ENCODE measurements around the gene PDXK.

The PDXK gene

DNA sequence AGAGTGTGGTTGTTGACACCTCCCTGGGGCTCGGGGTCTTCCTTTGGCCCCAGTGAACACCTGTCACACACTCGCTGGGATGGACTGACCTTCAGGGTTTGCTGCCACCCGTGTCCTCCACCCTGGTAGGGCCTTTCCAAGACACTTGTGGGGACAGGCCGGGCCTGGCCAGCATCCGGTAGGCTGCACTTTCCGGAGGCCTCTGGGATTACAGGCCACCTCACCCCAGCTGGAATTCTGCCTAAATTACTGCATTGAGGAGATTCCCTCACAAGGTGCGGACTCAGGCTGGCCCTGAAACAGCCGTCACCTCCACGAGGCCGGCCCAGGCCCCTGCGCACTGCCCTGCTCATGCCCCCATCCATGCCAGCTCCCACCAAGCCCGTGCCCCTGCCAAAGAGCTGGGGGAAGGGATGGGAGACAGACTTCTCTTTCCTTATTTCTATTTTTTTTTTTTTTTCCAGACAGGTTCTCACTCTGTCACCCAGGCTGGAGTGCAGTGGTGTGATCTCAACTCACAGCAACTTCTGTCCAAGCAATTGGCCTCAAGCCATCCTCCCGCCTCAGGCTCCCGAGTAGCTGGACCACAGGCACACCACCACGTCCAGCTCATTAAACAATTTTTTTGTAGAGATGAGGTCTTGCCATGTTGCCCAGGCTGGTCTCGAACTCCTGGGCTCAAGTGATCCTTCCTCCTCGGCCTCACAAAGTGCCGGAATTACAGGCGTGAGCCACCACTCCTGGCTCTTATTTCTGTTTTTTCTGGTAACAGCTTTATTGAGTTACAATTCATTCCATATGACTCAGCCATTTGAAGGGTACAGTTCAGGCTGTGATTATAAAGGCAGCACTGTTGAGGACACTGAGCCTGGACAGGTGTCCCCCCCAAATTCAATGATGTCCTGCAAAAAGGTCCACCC, 45.9 kb downstream of the PDXK start:
- no peak for DNase-seq

DNA sequence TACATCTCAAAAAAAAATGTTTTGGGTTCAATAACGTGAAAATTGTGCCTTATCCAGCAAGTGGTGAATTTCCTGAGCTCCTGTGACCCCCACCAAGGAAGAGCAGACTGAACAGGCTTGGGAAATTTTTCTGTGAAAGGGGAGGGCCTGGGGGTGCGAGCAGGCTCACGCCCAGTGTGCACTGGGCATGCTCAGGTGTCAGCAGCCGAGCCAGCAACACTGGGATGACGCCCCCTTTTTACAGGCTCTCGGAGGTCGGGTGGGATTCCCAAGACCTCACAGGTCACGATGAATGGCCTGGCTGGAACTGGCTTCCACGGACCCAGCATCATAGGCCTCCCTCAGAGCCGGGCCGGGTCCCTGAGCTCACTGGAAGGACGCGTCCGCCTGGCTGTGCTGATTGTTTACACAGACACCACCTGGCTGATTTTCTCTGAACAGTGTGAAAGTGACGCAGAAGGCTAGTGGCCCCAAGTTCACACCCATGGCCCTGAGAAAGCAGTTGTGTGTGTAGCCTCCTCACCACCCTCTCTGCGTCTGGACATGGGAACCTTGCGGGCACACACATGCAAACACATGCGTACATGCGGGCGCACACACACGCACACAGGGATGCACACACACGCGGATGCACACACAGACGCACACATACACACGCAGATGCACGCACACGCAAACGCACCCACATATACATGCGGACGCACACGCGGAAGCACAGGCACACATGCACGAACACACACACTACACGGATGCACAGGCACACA, 48.0 kb downstream of the PDXK start:
- DNase-seq: no peak

DNA sequence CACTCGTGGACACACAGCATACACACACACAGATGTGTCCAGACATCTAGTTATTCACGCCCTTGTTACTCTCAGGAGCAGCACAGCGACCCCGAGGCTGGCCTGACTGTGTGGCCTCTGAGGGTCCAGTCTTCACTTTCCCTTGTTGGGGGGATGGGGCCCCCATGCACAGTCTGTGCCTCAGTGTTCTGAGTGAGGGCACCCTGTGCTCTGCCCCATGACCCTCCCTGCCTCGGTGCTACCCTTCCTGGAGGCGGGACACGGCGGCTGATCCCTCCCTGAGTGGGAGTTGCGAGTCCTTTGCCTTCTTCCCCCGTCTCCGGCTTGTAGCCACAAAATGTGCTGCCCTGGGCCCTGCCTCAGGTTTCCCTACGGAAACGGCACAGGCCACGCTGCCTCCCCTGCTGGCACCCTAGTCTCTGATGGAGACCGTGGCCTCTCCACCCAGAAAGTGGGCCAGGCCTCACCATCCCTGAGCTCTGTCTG, 48.6 kb downstream of the PDXK start:
- no peak for DNase-seq

DNA sequence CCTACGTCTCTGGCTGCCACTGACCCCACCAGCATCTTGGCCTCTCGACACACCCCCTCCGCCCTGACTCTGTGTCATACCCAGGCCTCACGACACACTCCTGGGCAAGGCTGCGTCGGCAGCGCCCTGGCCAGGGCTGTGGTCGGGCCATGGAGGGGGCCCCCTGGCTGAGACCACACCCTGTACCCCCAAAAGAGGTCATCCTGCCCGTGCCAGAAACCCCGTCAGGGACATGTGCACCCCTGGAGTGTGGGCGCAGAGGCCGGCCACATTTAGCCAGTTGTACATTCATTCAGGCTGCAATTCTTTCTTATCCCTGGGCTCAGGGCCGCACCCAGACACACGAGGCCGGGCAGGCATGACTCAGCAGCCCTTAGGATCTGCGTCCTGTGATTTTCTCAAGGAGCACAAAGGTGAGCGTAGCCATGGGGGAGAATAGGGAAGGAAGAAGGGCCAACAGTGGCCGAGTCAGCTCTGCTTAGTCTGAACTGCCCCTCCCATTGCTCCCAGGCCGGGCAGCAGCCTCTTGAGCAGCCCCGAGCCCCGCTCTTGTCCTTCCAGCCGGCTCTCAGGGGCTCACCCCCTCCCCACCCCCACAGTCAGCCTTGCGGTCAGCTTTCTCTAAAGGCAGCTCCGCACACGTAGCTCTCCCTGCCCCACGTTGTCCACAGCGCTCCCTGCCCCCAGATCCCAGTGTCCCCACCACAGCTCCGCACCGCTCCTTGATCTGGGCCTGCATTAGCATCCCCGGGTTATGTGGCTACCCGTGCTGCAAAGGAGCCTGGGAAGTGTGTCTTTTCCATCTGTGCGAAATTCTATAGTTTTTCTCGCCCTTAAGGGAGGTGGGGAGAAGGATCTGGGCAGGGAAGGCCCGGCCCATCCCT, 49.3 kb downstream of the PDXK start:
- DNase-seq: peak; percentile 34

DNA sequence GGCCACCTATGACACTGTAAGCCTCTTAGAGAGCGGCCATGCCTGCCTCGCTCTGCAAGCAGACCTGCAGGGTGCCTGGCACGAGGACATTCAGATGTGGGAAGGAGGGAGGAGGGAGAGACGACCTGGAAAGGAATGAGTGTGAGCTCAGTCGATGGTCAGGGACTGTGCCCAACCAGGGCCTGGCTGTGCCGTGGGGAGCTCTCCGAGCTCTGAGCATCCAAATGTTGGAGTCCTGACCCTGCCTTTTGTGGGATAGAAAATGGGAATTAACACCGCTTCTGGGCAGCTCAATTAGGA, 49.9 kb downstream of the PDXK start:
- no peak for DNase-seq

DNA sequence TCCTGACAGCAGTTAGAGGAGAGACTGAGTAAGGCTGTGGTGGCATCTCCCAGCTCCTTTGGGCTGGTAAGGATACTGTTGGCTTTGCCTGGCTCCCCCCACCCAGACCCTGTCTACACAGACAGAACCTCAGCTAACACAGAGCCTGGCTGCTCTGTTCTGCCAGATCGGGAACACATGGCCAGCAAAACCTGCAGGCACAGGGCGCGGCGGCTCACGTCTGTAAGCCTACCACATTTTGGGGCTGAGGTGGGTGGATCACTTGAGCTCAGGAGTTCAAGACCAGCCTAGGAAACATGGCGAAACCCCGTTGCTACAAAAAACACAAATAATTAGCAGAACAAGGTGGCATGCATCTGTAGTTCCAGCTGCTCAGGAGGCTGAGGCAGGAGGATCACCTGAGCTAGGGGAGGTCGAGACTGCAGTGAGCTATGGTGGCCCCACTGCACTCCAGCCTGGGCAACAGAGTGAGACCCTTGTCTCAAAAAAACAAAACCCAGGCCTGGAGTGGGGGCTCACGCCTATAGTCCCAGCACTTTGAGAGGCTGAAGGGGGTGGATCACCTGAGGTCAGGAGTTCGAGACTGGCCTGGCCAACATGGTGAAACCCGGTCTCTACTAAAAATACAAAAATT, 50.5 kb downstream of the PDXK start:
- DNase-seq: no peak

DNA sequence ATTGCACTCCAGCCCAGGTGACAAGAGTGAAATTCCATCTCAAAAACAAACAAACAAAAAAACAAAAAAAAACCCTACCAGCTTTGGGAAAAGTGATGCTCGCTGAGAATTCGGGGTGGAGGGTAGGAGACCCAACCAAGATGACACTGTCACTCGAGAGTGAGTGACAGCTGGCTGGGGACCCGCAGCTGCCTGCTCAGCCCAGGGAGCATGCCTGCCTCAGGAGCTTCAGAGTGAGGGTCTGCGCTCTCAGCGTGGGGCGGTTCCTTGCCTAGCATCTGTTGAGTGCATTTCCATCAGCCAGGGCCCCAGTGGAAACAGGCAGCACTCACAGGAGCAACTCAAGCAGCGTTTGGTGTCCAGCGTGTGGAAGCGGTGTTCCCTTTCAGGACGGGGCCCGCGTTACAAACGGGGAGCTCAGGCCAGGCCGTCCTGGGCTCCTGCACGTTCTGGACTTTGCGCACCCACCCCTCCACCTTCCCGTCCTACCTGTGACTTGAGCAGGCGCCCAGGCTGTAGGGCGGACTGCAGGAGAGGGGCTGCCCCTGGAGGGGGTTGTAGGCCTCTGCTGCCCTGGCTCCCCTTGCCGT, 51.2 kb downstream of the PDXK start:
- no peak for DNase-seq

DNA sequence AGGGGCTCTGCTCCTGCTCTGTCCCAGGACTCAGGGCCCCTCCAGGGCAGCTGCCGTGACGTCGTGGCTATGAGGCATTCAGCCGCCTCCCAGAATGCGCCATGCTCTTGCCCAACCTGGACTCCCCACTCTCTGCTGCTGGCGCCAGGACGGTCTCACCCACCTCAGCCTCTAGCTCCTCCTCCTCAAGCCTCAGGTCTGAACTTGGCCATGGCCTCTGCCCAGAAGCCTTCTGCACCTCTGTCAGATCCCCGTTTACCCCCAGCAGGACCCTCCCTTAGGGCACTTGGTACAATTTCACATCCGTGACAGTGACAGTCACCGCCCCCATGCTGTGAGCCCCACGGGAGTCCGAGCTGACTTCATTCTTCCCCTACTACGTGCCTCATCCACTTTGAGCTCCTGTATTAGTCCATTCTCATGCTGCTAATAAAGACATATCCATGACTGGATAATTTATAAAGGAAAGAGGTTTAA, 52.3 kb downstream of the PDXK start:
- DNase-seq: no peak

DNA sequence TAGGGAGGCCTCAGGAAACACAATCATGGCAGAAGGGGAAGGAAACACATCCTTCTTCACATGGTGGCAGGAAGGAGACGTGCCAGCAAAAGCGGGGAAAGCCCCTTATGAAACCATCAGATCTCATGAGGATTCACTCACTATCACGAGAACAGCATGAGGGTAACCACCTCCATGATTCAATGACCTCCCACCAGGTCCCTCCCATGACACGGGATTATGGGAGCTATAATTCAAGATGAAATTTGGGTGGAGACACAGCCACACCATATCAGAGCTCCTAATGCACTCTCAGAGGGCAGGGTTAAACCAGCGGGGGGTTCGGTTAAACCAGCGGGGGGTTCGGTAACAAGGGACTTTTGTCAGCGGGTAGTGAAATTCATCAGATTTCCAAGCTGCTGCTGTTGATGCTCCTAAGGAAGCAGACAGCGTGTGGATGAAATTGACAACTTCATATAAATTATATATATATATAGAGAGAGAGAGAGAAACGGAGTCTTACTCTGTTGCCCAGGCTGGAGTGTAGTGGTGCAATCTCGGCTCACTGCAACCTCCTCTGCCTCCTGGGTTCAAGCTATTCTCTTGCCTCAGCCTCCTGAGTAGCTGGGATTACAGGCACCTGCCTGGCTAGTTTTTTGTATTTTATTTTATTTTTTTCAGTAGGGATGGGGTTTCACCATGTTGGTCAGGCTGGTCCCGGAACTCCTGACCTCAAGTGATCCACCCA, 52.9 kb downstream of the PDXK start:
- DNase-seq: no peak

DNA sequence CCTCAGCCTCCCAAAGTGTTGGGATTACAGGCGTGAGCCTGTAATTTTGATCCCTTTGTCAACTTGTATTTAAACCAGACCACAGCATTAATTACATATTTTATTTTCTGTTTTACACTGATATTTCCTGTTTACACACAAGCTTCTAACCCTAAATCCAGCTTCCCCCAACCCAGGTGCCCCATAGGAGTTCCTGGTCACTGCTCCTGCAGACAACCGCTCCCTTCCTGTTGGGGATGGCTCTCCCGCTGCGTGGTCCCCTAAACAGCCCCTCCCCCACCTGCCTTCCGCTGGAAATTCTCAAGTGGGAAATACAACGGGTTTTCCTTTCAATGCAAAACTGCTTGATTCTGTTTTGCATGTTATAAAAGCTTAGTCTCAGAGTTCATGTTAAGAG, 53.5 kb downstream of the PDXK start:
- DNase-seq: no peak

DNA sequence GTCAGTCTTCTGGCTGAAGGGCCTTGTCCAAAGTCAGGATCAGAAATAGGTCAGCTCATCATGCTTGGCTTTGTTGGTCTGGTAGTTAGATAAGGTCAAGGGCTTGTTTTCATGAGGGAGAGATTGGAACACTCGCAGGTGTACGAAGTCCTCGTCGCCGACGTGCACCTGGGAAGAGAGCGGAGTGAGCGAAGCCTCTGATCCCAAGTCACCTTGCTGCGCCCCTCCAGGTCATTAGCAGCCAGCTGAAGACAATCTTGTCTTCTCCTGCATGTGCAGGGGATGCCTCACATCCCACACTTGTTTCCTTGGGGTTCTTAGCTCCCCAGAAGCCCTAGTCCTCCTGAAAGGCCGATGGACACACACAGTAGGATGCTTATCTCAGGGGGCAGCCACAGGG, 55.2 kb downstream of the PDXK start:
- DNase-seq: no peak

DNA sequence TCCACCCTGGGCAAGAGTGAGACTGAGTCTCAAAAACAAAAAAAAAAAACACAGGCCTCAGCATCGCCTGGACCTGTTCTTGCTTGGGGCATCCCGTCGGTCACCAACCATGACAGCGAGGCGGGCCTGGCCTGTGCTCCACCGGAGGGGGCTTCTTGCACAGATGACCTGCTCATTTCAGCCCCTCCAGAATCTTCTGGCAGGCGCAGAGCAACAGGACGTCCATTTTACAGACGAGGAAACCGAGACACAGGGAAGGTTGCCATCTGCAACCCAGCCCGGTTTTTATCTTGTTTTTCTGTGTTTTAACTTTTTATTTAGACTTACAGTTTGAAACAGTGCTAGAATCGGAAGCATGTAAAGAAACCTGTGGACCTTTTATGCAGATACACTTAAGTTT, 56.3 kb downstream of the PDXK start:
- no peak for DNase-seq

DNA sequence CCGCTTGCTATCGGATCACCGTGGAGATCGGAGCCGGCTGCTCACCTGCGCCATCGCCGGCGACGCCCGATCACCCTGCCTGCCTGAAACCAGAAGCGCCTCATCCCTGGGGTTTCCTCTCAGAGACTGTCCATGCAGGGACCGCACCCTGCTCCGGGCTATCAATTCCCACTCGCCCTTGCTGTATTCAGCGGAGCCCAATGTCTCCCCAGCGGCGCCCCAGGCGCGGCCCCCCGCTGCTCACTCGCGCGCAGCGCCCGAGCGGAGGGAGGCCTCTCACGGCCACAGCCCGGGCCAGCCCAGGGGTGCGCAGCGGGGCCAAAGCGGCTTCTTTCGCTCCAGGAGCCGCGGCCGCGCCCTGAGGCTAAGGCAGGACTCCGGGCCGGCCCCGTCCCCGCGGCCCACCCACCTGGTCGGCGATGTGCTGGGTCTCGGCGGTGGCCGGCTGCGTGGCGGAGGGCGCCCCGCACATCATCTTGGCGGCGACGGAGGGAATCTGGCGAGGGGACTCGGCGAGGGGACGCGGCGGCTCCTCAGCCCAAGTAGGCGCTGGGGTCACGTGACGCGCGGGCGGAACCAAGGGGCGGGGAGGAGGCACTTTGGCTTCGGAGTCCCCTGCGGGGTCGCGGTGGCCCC, 57.0 kb downstream of the PDXK start, which contains the start of gene CSTB:
CSTB (minus strand) TSS at position 514 of the 636 bp plus-strand sequence; CDS start at position 475, 39 bp downstream.
- DNase-seq: peak; percentile 51

DNA sequence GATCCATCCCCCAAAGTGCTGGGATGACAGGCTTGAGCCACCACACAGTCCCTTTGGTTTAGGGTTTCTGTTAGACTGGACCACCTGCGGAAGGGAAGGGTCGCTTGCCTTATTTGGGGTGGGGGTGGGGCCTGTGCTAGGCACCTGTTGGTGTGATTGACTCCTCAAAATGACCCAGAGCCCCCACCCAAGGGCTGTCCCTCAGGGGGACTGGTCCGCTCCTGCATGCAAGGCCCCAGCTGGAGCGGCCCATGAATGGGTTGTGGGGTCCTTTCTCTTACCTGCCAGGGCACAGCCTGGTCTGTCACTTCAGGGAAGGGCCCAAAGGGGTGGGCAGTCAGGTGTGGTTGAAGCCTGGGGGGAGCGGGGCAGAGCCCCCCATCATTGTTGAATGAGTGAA, 59.0 kb downstream of the PDXK start:
- DNase-seq: no peak

DNA sequence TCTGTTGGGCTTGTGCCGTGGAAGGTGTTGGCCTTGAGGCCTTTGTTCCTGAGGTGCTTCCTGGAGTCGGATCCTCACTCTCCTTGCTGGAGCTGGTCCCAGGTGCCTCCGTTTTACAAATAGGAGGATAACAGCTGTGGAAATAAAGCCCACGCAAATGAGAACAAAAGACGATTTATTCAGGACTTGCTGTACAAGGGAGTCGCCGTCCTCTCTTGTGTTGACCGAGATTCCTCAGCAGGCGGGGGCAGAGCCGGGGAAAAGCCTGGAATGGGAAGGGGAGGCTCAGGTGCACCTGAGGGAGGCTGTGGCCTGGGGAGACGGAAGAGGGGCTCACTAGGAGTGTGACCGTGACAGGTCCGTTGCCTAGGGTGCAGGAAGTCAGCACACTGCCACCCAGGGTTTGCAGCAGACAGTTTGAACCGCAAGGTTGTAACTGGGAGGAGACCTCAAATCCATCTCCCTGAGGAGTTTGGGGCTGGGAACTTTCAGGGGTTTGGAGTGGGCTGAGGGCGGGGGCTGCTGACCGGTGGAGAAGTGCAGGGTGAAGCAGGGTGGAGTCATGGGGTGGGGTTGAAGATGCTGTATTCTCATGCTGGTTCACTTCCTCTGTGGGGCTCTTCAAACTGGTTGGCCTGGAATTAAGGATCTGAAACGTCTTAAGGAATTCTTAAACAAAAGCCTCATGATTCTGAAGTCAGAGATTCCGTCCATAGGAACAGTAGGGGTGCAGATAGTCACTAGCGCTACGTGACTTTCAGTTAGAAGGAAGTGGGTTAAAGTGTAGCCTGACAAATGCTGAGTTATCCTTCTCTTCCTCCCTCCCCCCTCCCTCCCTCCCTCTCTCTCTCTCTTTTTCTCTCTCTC, 59.8 kb downstream of the PDXK start:
- DNase-seq: no peak

DNA sequence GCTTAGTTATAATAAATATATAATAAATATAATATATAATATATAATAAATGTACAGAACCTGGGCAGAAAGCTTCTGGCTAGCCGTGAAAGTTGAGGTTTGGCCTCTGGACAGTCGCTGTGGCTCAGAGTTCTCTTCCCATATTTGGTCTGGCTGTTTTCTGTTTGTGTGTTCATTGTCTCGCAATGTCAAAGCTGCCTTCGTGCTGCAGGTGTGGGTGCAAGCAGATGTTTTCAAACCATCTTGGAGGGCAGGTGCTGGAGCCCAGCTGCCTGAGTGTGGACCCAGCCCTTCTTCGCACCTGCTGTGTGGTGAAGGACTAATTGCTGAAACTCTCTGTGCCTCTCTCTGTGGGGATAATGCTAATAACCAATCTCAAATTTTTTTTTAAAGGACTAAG, 60.7 kb downstream of the PDXK start:
- DNase-seq: no peak

DNA sequence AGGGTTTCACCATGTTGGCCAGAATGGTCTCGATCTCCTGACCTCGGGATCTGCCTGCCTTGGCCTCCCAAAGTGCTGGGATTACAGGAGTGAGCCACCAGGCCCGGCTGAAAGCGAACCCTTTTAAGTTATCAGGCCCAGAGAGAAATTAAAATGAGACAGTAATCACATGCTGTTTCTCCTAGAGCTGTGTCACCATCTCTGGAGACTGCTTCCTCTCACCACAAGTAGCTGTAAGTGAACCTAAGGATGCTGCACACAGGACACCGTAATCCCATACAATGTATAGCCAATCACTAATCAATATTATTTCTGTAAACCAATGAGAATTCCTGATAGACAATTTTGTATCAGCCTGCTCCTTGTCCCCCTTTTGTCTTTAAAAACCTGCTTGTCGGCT, 62.9 kb downstream of the PDXK start:
- no peak for DNase-seq

DNA sequence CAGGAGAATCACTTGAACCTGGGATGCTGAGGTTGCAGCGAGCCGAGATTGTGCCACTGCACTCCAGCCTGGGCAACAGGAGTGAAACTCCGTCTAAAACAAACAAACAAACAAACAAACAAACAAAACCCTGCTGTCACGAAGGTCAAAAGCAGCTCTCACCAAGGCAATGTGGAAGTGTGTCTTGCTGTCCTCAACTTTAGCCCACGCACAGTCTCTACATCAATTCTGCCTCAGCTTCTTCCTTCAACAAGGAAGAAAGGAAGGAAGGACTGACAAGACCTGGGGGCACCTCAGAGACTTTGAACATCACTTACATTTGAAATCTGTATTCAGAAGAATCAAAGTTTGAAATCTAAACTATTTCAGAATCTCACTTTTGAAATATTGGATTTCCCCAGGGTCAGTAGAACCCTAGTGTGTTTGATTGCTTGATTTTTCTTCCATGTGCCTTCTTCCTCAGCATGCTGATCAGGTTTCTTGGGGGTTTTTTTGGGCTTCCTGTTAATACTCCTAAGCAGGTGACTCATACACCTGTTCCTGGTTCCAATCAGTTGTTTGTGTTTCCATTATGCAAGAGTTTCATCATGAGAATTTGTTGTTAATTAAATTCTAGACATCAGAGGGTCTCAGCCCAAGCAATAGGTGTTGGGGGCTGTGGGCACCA, 63.6 kb downstream of the PDXK start:
- no peak for DNase-seq

DNA sequence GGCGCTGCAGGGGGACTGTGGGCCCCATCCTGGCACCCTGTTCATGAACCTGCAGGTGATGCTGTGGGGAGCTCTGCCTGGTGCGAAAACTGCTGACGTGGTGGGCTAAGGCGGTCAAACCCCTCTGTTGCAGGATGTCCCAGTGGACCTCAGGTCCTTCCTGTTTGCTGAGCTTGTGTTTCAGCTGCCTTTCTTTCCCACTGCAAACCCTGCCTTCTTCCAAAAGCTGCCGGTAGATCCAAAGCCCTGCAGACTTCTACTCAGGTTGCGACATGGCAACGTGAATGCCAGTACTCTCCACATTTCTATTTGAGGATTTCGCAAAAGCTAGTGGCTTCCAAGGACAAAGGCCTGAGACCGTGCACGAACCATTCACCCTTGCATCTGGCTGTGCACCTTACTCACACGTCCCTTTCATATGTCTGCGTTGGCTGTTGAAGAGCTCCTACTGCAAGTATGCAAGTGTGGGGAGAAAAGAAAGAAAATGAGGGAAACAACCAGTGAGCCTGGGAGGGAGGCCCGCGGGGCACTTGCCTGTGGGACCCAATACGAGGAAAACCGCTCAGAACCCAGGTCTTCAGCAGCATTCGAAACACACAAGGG, 64.3 kb downstream of the PDXK start:
- DNase-seq: no peak
